Right kidney (tissue), 9 donors: Measurements from ENCODE around the gene SPESP1.

Source experiments
- DNase-seq: peaks from one replicate; pipeline ENCODE4 v3.0.0-alpha.2; 2016
- long read RNA-seq, 8 donors: transcript quantifications; one replicate each; lab custom pipeline, GENCODE V29; 2026

SPESP1 gene
- long read RNA-seq, donor 1, partial matches to known transcripts, result 0 of 2 reads
- long read RNA-seq, donor 1, other reads (novel, unspliced or antisense), result 0 of 2 reads
- long read RNA-seq, donor 2, result 0 reads
- long read RNA-seq, donor 3, partial matches to known transcripts, result 0 of 2 reads
- long read RNA-seq, donor 3, other reads (novel, unspliced or antisense), result 0 of 2 reads
- long read RNA-seq, donor 4, result 0 reads
- long read RNA-seq, donor 5, partial matches to known transcripts, result 0 of 3 reads
- long read RNA-seq, donor 5, other reads (novel, unspliced or antisense), result 0 of 3 reads
- long read RNA-seq, donor 6, partial matches to known transcripts, result 0 of 1 reads
- long read RNA-seq, donor 6, other reads (novel, unspliced or antisense), result 0 of 1 reads
- long read RNA-seq, donor 7, result 0 reads
- long read RNA-seq, donor 8, partial matches to known transcripts, result 112 of 235 reads
- long read RNA-seq, donor 8, other reads (novel, unspliced or antisense), result 121 of 235 reads

GRCh38 chr15:68930268-68931022 lies at the start of gene SPESP1:
TSS of gene SPESP1 (plus strand) at chr15:68930525. CDS start at chr15:68930654, 129 bp downstream.
- no peak for DNase-seq

- no peak for DNase-seq
Measured at GRCh38 chr15:68885070-68885469, 45.3 kb upstream of the SPESP1 start.

- no peak for DNase-seq
Measured at GRCh38 chr15:68887120-68887519, 43.2 kb upstream of the SPESP1 start.

GRCh38 chr15:68887819-68888218 lies 42.5 kb upstream of the SPESP1 start:
- DNase-seq, result no peak

- DNase-seq, result no peak
Measured at GRCh38 chr15:68888419-68888818, 41.9 kb upstream of the SPESP1 start.

GRCh38 chr15:68894208-68894607 lies 36.1 kb upstream of the SPESP1 start:
- no peak for DNase-seq

- no peak for DNase-seq
Measured at GRCh38 chr15:68896178-68896577, 34.1 kb upstream of the SPESP1 start.

- no peak for DNase-seq
Measured at GRCh38 chr15:68897016-68897415, 33.3 kb upstream of the SPESP1 start.

- no peak for DNase-seq
Measured at GRCh38 chr15:68900027-68900426, 30.3 kb upstream of the SPESP1 start.

- no peak for DNase-seq
Measured at GRCh38 chr15:68907396-68907923, 22.9 kb upstream of the SPESP1 start.

GRCh38 chr15:68909601-68910100 lies 20.7 kb upstream of the SPESP1 start:
- DNase-seq, result no peak

- no peak for DNase-seq
Measured at GRCh38 chr15:68910341-68910740, 20.0 kb upstream of the SPESP1 start.

- DNase-seq, result no peak
Measured at GRCh38 chr15:68910816-68911215, 19.5 kb upstream of the SPESP1 start.

- DNase-seq, result no peak
Measured at GRCh38 chr15:68921926-68922325, 8.4 kb upstream of the SPESP1 start.

GRCh38 chr15:68924866-68925560 lies 5.3 kb upstream of the SPESP1 start:
- peak; percentile 17 for DNase-seq

GRCh38 chr15:68933001-68933400 lies 2.7 kb downstream of the SPESP1 start:
- no peak for DNase-seq

- DNase-seq, result no peak
Measured at GRCh38 chr15:68934341-68934740, 4.0 kb downstream of the SPESP1 start.

- DNase-seq, result no peak
Measured at GRCh38 chr15:68935400-68935937, 5.1 kb downstream of the SPESP1 start.

GRCh38 chr15:68939501-68939900 lies 9.2 kb downstream of the SPESP1 start:
- DNase-seq, result no peak

- DNase-seq, result no peak
Measured at GRCh38 chr15:68951813-68952212, 21.5 kb downstream of the SPESP1 start.

- no peak for DNase-seq
Measured at GRCh38 chr15:68957696-68958095, 27.4 kb downstream of the SPESP1 start.

GRCh38 chr15:68958597-68958996 lies 28.3 kb downstream of the SPESP1 start:
- no peak for DNase-seq
